Measurements from ENCODE around the gene DGKG.
A peak's percentile ranks its signal among the peaks of the same experiment; 100 is the strongest.

The DGKG gene

DNA sequence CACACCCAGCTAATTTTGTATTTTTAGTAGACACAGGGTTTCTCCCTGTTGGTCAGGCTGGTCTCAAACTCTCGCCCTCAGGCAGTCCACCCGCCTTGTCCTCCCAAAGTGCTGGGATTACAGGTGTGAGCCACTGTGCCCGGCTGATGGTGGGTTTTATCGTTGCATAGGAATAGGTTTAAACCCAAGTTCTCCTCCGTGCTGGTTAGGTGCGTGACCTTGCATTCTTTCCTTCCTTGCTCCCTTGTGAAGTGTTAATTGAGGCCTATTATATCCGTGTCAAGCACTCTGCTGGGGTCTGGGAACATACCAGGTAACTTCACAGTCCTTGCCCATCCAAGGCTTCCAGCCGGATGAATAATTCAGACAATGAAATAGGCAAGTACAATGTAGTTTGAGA, 233.9 kb downstream of the DGKG start:
- DNase-seq = no peak

- no peak for DNase-seq
Observed at GRCh38 chr3:186127463-186127862, 234.6 kb downstream of the DGKG start.

DNA sequence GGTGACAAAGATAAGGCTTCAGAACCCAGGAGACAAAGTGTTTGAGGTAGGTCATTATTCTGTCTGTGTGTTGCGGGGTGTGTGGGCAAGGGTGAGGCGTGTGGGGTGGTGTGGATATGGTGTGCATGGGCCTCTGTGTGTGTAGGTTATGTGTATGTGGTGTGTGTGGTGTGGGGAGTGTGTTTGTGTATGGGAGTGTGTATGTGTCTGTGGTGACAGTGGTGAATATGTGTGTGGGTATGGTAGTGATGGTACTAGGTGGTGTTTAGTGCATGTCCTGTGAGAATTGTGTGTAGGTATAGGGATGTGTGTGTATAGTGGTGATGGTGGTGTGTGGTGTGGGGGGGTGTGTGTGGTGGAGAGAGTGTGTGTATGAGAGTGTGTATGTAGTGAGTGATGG, 236.9 kb downstream of the DGKG start:
- DNase-seq = no peak

DNA sequence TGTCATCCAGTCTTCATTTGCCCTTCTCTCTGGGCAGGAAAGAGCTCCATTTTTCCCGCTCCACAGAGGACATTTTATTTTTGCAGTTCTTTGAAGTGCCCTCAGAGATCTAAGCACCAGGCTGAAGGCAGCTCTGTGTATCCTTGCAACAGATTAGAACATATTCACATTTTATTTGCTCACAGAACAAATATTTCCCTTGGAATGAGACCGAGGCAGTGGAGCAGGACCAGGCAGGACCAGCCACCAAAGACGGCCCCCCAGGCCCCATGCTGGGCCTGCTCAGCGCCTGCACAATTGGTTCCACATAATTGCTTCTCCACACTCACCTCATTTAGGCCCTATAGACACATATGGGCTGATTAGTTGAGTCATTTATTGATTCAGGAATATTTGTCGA, 237.4 kb downstream of the DGKG start:
- no peak for DNase-seq

- DNase-seq = no peak
Observed at GRCh38 chr3:186123012-186123411, 239.0 kb downstream of the DGKG start.

DNA sequence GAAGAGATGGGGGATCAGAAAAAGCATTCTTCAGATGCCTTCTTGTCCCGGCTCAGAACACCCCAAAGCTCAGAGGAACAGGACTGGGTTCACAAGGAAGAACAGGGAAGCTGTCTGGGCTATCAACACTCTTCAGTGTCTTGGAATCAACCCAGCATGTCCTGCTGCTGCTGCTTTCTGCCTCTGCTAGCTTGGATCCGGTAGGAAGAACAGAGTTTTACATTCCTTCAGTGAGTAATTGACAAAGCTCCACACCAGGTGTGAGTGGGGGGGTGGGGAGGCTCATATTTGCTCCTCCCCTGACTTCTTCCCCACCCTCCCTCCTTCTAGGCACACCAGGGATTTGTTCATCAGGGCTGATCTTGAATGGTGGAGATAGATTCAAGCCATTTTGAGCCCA, 240.1 kb downstream of the DGKG start:
- DNase-seq = no peak

DNA sequence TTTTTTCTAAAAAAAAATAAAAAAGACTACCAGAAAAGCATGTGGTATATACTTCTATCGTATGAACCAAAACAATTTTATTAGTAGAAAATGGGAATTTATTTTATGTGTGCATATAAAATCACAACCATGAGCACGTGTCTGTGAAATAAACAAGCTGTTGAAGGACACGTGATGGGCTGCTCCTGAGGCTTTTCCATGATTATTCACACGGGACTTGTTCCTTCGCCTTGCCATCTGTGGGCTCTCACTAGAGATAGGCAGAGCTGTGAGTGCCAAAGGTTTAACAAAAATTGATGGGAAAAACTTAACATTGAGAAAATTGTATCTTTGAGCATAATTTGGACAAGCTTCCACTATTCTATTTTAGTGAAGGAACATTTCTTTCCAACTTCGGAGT, 240.8 kb downstream of the DGKG start:
- no peak for DNase-seq

DNA sequence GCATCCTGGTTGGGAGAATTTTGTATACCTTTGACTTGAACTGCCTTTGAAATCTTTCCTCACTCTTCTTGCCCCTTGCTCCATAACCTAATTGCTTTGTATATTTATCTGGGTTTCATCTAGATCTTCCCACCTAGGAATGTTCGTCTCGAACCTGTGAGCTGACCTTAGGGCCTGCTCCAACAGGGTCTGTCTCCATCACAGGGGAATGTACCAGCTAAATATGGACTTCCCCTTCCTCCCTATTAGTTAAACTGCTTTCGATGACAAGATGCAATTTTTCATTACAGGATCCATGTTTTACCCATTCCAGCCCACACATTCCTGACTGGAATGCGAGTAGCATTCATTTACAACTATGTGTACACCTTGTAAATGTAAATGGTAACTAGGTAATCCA, 242.5 kb downstream of the DGKG start:
- no peak for DNase-seq

GRCh38 chr3:186118692-186119091, 243.3 kb downstream of the DGKG start:
- DNase-seq = no peak

DNA sequence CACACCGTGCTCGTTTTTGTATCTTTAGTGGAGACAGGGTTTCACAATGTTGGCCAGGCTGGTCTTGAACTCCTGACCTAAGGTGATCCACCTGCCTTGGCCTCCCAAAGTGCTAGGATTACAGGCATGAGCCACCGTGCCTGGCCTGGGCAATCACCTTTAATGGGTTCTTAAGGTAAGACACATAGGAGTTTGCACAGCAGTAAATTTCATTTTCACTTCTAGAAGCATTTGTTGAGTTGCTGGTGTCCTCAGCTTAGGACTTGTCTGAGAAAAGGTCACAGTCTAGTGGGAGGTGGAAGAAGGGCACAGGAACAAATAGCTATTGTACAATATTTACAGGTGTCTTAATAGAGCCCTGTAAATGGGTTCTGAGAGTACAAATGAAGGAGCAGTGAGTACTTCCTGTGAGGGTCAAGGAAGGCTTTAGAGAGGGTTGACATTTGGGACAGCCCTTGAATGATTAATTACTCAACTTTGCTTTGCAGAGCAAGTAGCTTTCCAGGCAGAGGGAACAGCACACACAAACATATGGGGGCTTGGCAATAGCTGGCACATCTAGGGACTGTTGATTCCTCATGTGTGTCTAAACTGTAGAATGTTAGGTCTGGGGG, 244.4 kb downstream of the DGKG start:
- DNase-seq = no peak

DNA sequence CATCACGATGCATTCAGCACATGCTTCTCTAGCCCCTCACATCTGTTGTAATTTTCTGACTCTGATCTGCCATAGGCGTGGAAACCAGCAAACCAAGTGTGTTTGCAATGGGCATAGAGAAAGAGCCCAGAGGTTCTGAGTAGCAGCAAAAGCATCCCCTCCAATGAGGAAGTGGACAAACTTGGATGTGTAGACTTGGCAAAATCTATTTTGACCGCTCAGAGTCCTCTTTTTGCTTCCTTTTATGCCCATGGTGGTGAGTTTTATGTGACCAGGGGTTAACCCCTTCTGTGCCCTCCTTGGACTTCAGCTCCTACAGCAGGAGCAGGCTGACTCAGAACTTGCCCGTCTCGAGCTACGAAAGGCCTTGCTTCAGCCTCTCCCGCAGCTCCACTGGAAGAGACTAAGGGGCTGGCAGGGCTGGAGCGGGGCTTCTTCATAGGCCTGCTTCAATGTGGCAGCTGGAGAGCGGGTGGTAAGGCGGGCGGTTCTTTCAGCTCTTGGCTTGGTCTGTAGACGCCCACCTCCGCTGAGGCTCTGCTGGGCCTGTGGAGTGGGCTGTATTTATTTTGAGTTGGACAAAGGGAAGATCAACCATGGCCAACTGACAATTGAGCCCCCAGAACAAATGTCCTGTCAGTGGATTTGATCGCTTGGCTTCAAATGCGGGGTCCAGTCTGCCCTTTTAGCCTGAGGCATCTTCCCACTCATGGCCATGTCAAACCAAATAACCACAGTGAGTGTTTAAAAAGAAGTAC, 246.6 kb downstream of the DGKG start:
- DNase-seq = no peak

- no peak for DNase-seq
Observed at GRCh38 chr3:186110975-186111974, 250.8 kb downstream of the DGKG start.

DNA sequence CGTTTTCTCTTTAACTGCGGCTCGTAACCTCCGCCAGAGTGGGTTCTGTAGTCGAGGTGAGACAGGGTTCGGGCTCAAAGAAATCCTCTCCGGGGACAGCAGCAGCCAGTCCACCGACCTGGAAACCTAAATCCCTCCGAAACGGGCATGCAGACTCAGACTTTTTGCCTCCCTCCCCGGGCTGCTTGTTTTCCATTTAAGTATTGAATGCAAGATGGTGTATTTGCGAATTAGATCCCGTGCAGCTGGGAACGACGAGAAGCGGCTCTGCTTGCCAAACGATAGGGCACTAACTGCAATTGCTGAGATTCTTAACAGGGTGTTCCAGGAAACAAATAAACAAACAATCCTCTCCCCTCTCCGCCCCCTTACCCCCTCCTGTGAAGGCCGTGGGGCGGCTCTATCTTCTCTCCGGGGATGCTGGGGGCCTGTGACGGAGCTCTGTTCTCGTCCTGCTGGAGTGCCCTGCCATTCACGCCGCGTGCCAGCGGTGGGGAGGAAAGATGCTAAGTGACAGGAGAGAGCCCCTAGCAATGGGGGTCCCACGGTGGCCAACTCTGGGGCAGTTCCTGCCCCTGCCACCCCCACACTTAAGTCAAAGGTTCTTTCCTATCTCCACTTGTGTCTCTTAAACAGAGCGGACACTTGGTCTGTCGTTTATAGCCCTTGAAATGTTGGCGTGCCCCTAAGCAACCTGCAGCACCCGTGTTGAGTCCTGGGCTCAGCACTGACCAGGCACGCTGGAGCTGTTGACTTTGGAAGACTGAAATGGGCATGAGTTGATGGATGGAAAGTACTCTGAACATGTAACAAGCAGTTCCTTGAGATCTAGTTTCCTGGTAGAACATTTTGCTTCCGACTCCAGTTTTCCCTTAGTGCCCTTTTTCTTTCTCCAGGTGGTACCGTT, 251.9 kb downstream of the DGKG start:
- no peak for DNase-seq

GRCh38 chr3:186108941-186109865, 252.8 kb downstream of the DGKG start, which contains the start of gene ETV5:
TSS of gene ETV5 (minus strand) at chr3:186109089. CDS start at chr3:186105868, 3,221 bp downstream.
- DNase-seq = peak; percentile 90

DNA sequence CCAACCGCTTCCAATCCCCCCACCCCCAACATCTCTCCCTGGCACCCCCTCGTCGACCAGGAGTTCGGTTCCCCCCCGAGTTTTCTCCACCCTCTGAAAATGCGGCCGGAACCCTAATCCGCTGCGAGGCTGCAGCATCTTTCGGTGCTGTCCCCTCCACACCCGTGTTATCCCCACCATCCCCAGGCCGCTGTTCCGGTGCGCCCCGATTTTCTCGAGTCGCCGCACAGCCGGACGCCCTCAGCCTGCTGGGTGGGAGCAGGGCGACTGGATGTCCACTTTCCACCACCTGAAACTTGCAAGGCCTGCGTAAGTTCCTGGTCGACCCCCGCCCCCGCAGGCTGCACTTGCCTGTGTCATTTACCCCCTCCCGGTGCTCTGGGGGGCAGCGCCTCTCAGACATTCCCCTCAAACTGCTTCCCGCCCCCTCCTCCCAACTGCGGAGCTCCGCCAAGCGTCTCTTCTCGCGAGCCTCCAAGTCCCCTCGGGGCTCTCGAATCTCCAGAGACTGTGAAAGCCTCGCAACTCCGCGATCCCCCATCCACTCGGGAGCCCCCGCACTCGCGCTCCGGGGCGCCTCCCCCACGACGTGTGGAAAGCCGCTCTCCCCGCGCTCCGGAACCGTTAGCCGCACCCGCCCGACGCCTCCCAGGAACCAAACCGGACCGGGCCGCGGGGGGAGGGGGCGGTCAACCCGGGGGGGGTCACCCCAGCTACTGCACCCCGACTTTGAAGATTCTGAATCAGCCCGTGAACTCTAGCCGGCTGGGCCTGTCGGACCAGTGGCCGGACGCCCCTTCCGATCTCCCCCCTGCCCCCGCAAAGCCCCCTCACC, 253.7 kb downstream of the DGKG start:
- no peak for DNase-seq

DNA sequence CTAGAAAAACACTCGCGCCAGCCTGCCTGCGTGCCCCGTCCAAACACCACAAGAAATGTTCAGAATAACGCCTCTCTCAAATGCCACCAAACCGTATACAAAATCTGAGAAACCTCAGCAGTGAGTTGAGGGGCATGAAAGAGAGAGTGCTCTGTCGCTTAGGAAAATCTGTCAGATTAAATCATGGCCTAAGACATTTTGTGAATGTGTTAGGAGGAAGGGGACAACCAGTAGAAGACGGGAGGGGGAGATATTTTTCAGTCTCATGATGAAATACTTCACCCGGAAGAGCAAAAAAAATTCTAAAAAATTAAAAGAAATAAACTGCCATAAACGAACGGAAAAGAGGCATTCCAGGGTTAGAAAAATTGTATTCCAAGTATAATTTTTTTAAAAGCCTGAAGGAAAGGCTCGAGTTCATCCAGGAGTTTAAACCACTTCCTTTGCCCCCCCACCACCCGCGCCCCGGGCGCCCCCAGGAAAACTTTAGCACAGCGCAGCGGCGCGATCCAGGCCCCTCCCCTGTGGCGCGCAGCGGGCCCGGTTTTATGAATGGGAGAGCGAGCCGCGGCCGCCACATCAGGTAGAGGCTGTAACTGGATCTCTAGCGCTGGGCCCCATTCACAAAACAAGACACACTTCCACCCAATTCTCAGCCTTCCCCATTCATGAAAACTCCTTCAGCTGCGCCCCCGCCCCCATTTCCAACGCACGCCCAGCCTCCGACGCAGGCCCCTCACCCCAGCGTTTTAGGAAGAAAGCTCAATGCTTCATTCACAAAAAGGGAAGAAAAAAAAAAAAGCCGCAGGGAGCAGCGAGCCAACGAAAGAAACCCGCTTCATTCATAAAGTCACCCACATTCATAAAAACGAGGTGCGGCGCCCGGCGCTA, 254.6 kb downstream of the DGKG start:
- peak; percentile 8 for DNase-seq

DNA sequence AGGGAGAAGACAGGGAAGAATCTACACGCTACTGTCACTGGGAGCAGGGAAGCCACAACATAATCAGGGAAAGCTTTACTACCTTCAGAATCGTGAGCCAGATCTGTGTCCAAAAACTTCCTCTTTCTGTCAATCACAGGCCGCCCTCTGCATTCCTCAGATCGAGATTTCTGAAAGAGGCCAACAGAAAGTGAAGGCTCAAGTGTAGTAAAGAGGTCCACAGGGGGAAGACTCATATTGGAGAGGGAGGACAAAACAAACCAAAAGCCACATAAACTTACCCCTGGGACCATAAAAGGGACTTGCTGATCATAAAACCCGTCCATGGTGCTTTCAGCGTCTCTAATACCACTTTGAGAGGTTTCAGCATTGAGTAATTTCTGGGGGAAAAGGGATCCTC, 256.5 kb downstream of the DGKG start:
- no peak for DNase-seq

DNA sequence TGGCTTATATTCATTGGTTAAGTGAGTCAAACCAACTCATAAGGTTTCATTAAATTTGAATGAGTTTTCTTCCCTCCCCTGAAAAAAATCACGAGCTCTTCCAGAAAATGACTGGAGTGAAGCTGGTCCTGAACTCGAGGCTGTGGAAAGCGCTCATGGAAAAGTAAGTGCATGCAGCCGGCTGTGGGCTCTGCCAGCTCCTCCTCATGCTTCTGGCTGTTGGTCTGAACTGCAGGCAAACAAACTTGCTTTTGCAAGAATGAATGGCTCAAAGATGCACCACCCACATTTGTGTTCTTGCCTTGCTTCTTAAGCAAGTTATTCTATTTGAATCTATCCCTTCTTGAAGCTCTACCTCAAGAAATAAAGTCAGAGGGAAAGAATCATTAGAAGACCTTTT, 259.3 kb downstream of the DGKG start:
- DNase-seq = no peak

- DNase-seq = no peak
Observed at GRCh38 chr3:186100398-186100797, 261.6 kb downstream of the DGKG start.

Data from NCI-H187 treated with DMSO at 0.1 percent for 48 hours (cell line).